HCT116 (cell line): ENCODE results near the gene H6PD.

Experiments
- ATF3 ChIP-seq: IDR thresholded peaks from 2 replicates; pipeline ENCODE4 v1.6.1; 2012
- CTCF ChIP-seq, 3 experiments: fragments of 200-600 bp in 1 of 3; sonication (generic) in 1 of 3; IDR thresholded peaks in 2 of 3; conservative IDR thresholded peaks in 1 of 3; 2 replicates each; pipeline ENCODE4 v1.5.1; 2012 to 2017; ENCODE audit warnings: low read depth in 2 of 3, low read length in 2 of 3, antibody characterized with exemption in 1 of 3, borderline replicate concordance in 1 of 3, control low read depth in 1 of 3, mild to moderate bottlenecking in 1 of 3, mixed read lengths in 1 of 3, mixed run types in 1 of 3, moderate library complexity in 1 of 3; ENCODE audit not compliant: insufficient read depth in 1 of 3
- EZH2 ChIP-seq: fragments of 200-600 bp; sonication (generic); IDR thresholded peaks from 2 replicates; pipeline ENCODE4 v1.6.1; 2017; ENCODE audit warnings: antibody characterized with exemption, mixed run types
- EZH2phosphoT487 ChIP-seq: fragments of 200-600 bp; IDR thresholded peaks from 2 replicates; pipeline ENCODE4 v1.6.1; 2018; ENCODE audit warnings: antibody characterized with exemption, borderline replicate concordance
- JUND ChIP-seq: IDR thresholded peaks from 2 replicates; pipeline ENCODE4 v1.6.1; 2012
- POLR2A ChIP-seq: IDR thresholded peaks from 2 replicates; pipeline ENCODE4 v1.7.0; 2011; ENCODE audit warnings: borderline replicate concordance; ENCODE audit not compliant: insufficient read depth, insufficient read length; ENCODE audit errors: extremely low read depth
- POLR2AphosphoS5 ChIP-seq: IDR thresholded peaks from 2 replicates; pipeline ENCODE4 v1.6.1; 2011; ENCODE audit warnings: mild to moderate bottlenecking, low read depth, low read length, moderate library complexity
- RAD21 ChIP-seq: IDR thresholded peaks from 2 replicates; pipeline ENCODE4 v1.6.1; 2012; ENCODE audit warnings: low read depth, mild to moderate bottlenecking
- SRF ChIP-seq: IDR thresholded peaks from 2 replicates; pipeline ENCODE4 v1.6.1; 2012; ENCODE audit warnings: low read depth
- ZBTB33 ChIP-seq: IDR thresholded peaks from 2 replicates; pipeline ENCODE4 v1.6.1; 2011; ENCODE audit warnings: mild to moderate bottlenecking, low read length, moderate library complexity; ENCODE audit not compliant: insufficient replicate concordance; ENCODE audit errors: extremely low read depth

DNA sequence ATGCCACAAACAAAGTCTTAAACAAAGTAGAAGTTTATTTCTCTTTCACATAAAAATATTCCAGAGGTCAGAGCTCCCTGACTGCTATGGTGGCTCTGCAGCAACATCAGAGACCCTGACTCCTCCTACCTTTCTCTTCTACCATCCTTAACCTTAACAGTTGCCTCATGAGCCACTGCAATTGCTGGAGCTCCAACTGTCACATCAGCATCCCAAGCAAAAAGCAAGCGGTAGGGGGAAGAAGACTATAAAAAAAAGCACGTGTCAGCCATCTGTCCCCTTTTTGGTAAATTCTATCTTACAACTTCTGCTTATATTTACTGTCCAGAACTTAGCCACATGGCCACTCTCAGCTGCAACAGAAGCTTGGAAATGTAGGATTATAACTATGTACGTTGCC is 21.8 kb upstream of the H6PD start:
- TF ChIP-seq POLR2AphosphoS5 (no peak), CTCF (IDR thresholded peaks at IDR 0.05 in 2 of 3, conservative IDR thresholded peaks at IDR 0.05 in 1 of 3; ENCODE audit: borderline replicate concordance in 1 of 3, insufficient read depth in 1 of 3, low read depth in 2 of 3, low read length in 2 of 3) (no peak), RAD21 (no peak), EZH2 (no peak), EZH2phosphoT487 (no peak), JUND (no peak), SRF (no peak), ATF3 (no peak), ZBTB33 (no peak), POLR2A (no peak)
